Measurements from ENCODE around the gene ADCY10. TPM values are rescaled to one million over a fixed set of nuclear protein-coding genes. Genes with fewer than 3 reads are reported as not detected.

ADCY10 gene
- total and polyA plus RNA-seq, 2 donors (not counting 3 experiments of a cell fraction or from before 2014, with no cell fraction given): not detected

- no peaks in the 10 kb centered on the region for H3K79me2 ChIP-seq (ENCODE audit: control insufficient read depth, insufficient read depth, low read length)
- no peaks in the 10 kb centered on the region for H4K20me1 ChIP-seq (replicated peaks; ENCODE audit: control insufficient read depth, extremely low read depth, insufficient read depth, low read length)
- H3K27ac ChIP-seq (ENCODE audit: insufficient read depth, low read depth, low read length): no peak overlapping the region
- H2AFZ ChIP-seq (ENCODE audit: low read depth, low read length): no peak overlapping the region
- no peak overlapping the region for H3K4me2 ChIP-seq (ENCODE audit: insufficient read depth, low read length)
- H3K27me3 ChIP-seq (ENCODE audit: control insufficient read depth in 2 of 2, insufficient read depth in 2 of 2, low read length in 2 of 2): no peaks in the 10 kb centered on the region
- dilution Hi-C loops (cut with MboI; ENCODE audit: extremely low pct_ligation_motif_present, low sequenced_read_pairs): no loop called here
- POLR2A ChIA-PET: no interaction called here
- TF ChIP-seq GATA2 (IDR thresholded peaks at IDR 0.05; ENCODE audit: insufficient read depth, insufficient read length, low read depth, low read length) (no peak), JUN (IDR thresholded peaks at IDR 0.05; ENCODE audit: borderline replicate concordance, insufficient read depth, insufficient read length, low read depth) (no peak), POLR2A (IDR thresholded peaks at IDR 0.05; ENCODE audit: low read depth, low read length) (no peak)
- intact Hi-C loops (cut with micrococcal nuclease): no loop called here
- H3K9me3 ChIP-seq (replicated peaks; ENCODE audit: control insufficient read depth, insufficient read depth, low read length): no peaks in the 10 kb centered on the region
- CTCF ChIA-PET: no interaction called here
- no TSS peak for BruUV-seq (replicated peaks)
- H3K9ac ChIP-seq (replicated peaks; ENCODE audit: extremely low read depth, insufficient read depth, low read length): no peak overlapping the region
- no peaks in the 10 kb centered on the region for H3K9me1 ChIP-seq (replicated peaks; ENCODE audit: control insufficient read depth, extremely low read depth, insufficient read depth, low read length)
- no peak for DNase-seq (ENCODE audit: low read depth, low spot score)
- FAIRE-seq: no peak
- no peaks in the 10 kb centered on the region for H3K36me3 ChIP-seq (ENCODE audit: control insufficient read depth in 2 of 2, extremely low read depth in 1 of 2, insufficient read depth in 2 of 2, low read length in 2 of 2)
- no peak overlapping the region for H3K4me3 ChIP-seq (replicated peaks in 1 of 3; ENCODE audit: insufficient read depth in 1 of 3, low read depth in 1 of 3, low read length in 3 of 3)
- H3K4me1 ChIP-seq (ENCODE audit: control insufficient read depth, extremely low read depth, insufficient read depth, low read length): peaks cover 13% of the 10 kb centered on the region
These were observed 49.4 kb downstream of the ADCY10 start for GRCh38 chr1:167864392-167865032.

- no peak for FAIRE-seq
- intact Hi-C loops (cut with micrococcal nuclease): no loop called here
These were observed 50.0 kb downstream of the ADCY10 start for GRCh38 chr1:167863921-167864279.

More at GRCh38 chr1:167863921-167864279, 50.0 kb downstream of the ADCY10 start:
- Histone ChIP-seq H3K27me3 (ENCODE audit: control insufficient read depth in 2 of 2, insufficient read depth in 2 of 2, low read length in 2 of 2) (no peaks in the 10 kb centered on the region), H3K36me3 (ENCODE audit: control insufficient read depth in 2 of 2, extremely low read depth in 1 of 2, insufficient read depth in 2 of 2, low read length in 2 of 2) (no peaks in the 10 kb centered on the region), H3K27ac (ENCODE audit: insufficient read depth, low read depth, low read length) (no peak overlapping the region), H3K4me3 (replicated peaks in 1 of 3; ENCODE audit: insufficient read depth in 1 of 3, low read depth in 1 of 3, low read length in 3 of 3) (no peak overlapping the region), H3K4me1 (ENCODE audit: control insufficient read depth, extremely low read depth, insufficient read depth, low read length) (peaks cover 13% of the 10 kb centered on the region), H2AFZ (ENCODE audit: low read depth, low read length) (no peak overlapping the region), H3K4me2 (ENCODE audit: insufficient read depth, low read length) (no peak overlapping the region), H3K9me1 (replicated peaks; ENCODE audit: control insufficient read depth, extremely low read depth, insufficient read depth, low read length) (no peaks in the 10 kb centered on the region), H3K9ac (replicated peaks; ENCODE audit: extremely low read depth, insufficient read depth, low read length) (no peak overlapping the region), H4K20me1 (replicated peaks; ENCODE audit: control insufficient read depth, extremely low read depth, insufficient read depth, low read length) (no peaks in the 10 kb centered on the region), H3K9me3 (replicated peaks; ENCODE audit: control insufficient read depth, insufficient read depth, low read length) (no peaks in the 10 kb centered on the region), H3K79me2 (ENCODE audit: control insufficient read depth, insufficient read depth, low read length) (no peaks in the 10 kb centered on the region)
- no TSS peak for BruUV-seq (replicated peaks)
- ChIA-PET CTCF (no interaction called here), POLR2A (no interaction called here)
- dilution Hi-C loops (cut with MboI; ENCODE audit: extremely low pct_ligation_motif_present, low sequenced_read_pairs): no loop called here
- no peak for DNase-seq (ENCODE audit: low read depth, low spot score)
- no peak for TF ChIP-seq FOS (IDR thresholded peaks at IDR 0.05; ENCODE audit: borderline replicate concordance, insufficient read depth, low read length)
- TF ChIP-seq MYC (IDR thresholded peaks at IDR 0.05; ENCODE audit: low read depth, low read length): no peak
- no peak for TF ChIP-seq MAX (IDR thresholded peaks at IDR 0.05; ENCODE audit: insufficient read depth, insufficient read length)
- TF ChIP-seq GATA2 (IDR thresholded peaks at IDR 0.05; ENCODE audit: insufficient read depth, insufficient read length, low read depth, low read length): no peak
- TF ChIP-seq POLR2AphosphoS5 (IDR thresholded peaks at IDR 0.05; ENCODE audit: insufficient read depth, low read depth, low read length): no peak
- TF ChIP-seq EZH2 (IDR thresholded peaks at IDR 0.05; ENCODE audit: borderline replicate concordance, low read depth, low read length, severe bottlenecking): no peak
- no peak for TF ChIP-seq JUN (IDR thresholded peaks at IDR 0.05; ENCODE audit: borderline replicate concordance, insufficient read depth, insufficient read length, low read depth)
- TF ChIP-seq CTCF (IDR thresholded peaks at IDR 0.05; ENCODE audit: extremely low read depth in 1 of 2, insufficient read depth in 1 of 2, low read depth in 1 of 2, low read length in 2 of 2): no peak
- no peak for TF ChIP-seq POLR2A (IDR thresholded peaks at IDR 0.05; ENCODE audit: low read depth, low read length)
